Measurements from ENCODE around the gene ABTB1. TPM values are rescaled to one million over a fixed set of nuclear protein-coding genes. Genes with fewer than 3 reads are reported as not detected.
A peak's percentile ranks its signal among the peaks of the same experiment; 100 is the strongest.

The ABTB1 gene
- total RNA-seq, 1 donor from 2014 or later: 11.8 TPM

- Histone ChIP-seq H3K4me1 (ENCODE audit: insufficient read depth, low read length) (peaks cover 11% of the 10 kb centered on the region), H3K79me2 (ENCODE audit: insufficient read depth, low read length) (no peaks in the 10 kb centered on the region), H3K27ac (ENCODE audit: low read depth, low read length) (no peak overlapping the region), H3K9ac (ENCODE audit: low read length) (no peak overlapping the region), H3K4me3 (ENCODE audit: insufficient read depth, low read depth, low read length) (no peak overlapping the region), H3K9me3 (ENCODE audit: insufficient read depth, low read depth, low read length) (no peaks in the 10 kb centered on the region), H4K20me1 (ENCODE audit: insufficient read depth, low read length) (no peaks in the 10 kb centered on the region), H3K36me3 (ENCODE audit: insufficient read depth, low read length) (no peaks in the 10 kb centered on the region), H3K27me3 (ENCODE audit: insufficient read depth, low read length) (no peaks in the 10 kb centered on the region), H2AFZ (ENCODE audit: low read depth, low read length) (no peak overlapping the region), H3K4me2 (ENCODE audit: low read length) (no peak overlapping the region)
- Mint-ChIP-seq H3K27ac (ENCODE audit: unreplicated experiment) (no peak overlapping the region), H3K36me3 (ENCODE audit: low read depth, unreplicated experiment) (peaks cover 12% of the 10 kb centered on the region), H3K4me3 (ENCODE audit: unreplicated experiment) (no peak overlapping the region), H3K4me1 (ENCODE audit: low read depth, unreplicated experiment) (no peaks in the 10 kb centered on the region), H3K27me3 (ENCODE audit: low read depth, unreplicated experiment) (peaks cover 2% of the 10 kb centered on the region), H3K9me3 (ENCODE audit: unreplicated experiment) (no peaks in the 10 kb centered on the region)
- DNase-seq (ENCODE audit: low read depth): no peak
- TF ChIP-seq CTCF (IDR thresholded peaks at IDR 0.05; ENCODE audit: insufficient read depth, low read depth, low read length): no peak
- TF ChIP-seq EZH2 (IDR thresholded peaks at IDR 0.05; ENCODE audit: insufficient read depth, low read length): no peak
- no peak for FAIRE-seq
These were observed 3.7 kb downstream of the ABTB1 start for GRCh38 chr3:127676456-127676855.

GRCh38 chr3:127676921-127677351, 4.2 kb downstream of the ABTB1 start:
- Mint-ChIP-seq H3K9me3 (ENCODE audit: unreplicated experiment) (no peaks in the 10 kb centered on the region), H3K27me3 (ENCODE audit: low read depth, unreplicated experiment) (peaks cover 2% of the 10 kb centered on the region), H3K4me1 (ENCODE audit: low read depth, unreplicated experiment) (no peaks in the 10 kb centered on the region), H3K36me3 (ENCODE audit: low read depth, unreplicated experiment) (peaks cover 12% of the 10 kb centered on the region), H3K27ac (ENCODE audit: unreplicated experiment) (no peak overlapping the region), H3K4me3 (ENCODE audit: unreplicated experiment) (peak overlapping the region; percentile 40)
- H3K27ac ChIP-seq (ENCODE audit: low read depth, low read length): no peak overlapping the region
- DNase-seq (ENCODE audit: low read depth): no peak
- no peaks in the 10 kb centered on the region for H4K20me1 ChIP-seq (ENCODE audit: insufficient read depth, low read length)
- no peaks in the 10 kb centered on the region for H3K27me3 ChIP-seq (ENCODE audit: insufficient read depth, low read length)
- no peak for FAIRE-seq
- peaks cover 10% of the 10 kb centered on the region for H3K4me1 ChIP-seq (ENCODE audit: insufficient read depth, low read length)
- no peaks in the 10 kb centered on the region for H3K79me2 ChIP-seq (ENCODE audit: insufficient read depth, low read length)
- no peak overlapping the region for H2AFZ ChIP-seq (ENCODE audit: low read depth, low read length)
- no peak overlapping the region for H3K9ac ChIP-seq (ENCODE audit: low read length)
- no peaks in the 10 kb centered on the region for H3K9me3 ChIP-seq (ENCODE audit: insufficient read depth, low read depth, low read length)
- no peak overlapping the region for H3K4me3 ChIP-seq (ENCODE audit: insufficient read depth, low read depth, low read length)
- TF ChIP-seq CTCF (IDR thresholded peaks at IDR 0.05; ENCODE audit: insufficient read depth, low read depth, low read length) (no peak), EZH2 (IDR thresholded peaks at IDR 0.05; ENCODE audit: insufficient read depth, low read length) (no peak)
- no peak overlapping the region for H3K4me2 ChIP-seq (ENCODE audit: low read length)
- H3K36me3 ChIP-seq (ENCODE audit: insufficient read depth, low read length): no peaks in the 10 kb centered on the region

- H3K4me3 ChIP-seq (ENCODE audit: insufficient read depth, low read depth, low read length): no peak overlapping the region
- H3K27me3 Mint-ChIP-seq (ENCODE audit: low read depth, unreplicated experiment): peaks cover 2% of the 10 kb centered on the region
- H3K9me3 ChIP-seq (ENCODE audit: insufficient read depth, low read depth, low read length): no peaks in the 10 kb centered on the region
- TF ChIP-seq CTCF (IDR thresholded peaks at IDR 0.05; ENCODE audit: insufficient read depth, low read depth, low read length) (no peak), EZH2 (IDR thresholded peaks at IDR 0.05; ENCODE audit: insufficient read depth, low read length) (no peak)
- no peak overlapping the region for H3K27ac Mint-ChIP-seq (ENCODE audit: unreplicated experiment)
- DNase-seq (ENCODE audit: low read depth) (no peak), FAIRE-seq (no peak)
- H4K20me1 ChIP-seq (ENCODE audit: insufficient read depth, low read length): no peaks in the 10 kb centered on the region
- H3K4me1 Mint-ChIP-seq (ENCODE audit: low read depth, unreplicated experiment): no peaks in the 10 kb centered on the region
- H3K36me3 Mint-ChIP-seq (ENCODE audit: low read depth, unreplicated experiment): peaks cover 12% of the 10 kb centered on the region
- no peak overlapping the region for H2AFZ ChIP-seq (ENCODE audit: low read depth, low read length)
- H3K9ac ChIP-seq (ENCODE audit: low read length): no peak overlapping the region
- no peaks in the 10 kb centered on the region for H3K36me3 ChIP-seq (ENCODE audit: insufficient read depth, low read length)
- no peak overlapping the region for H3K4me3 Mint-ChIP-seq (ENCODE audit: unreplicated experiment)
- H3K79me2 ChIP-seq (ENCODE audit: insufficient read depth, low read length): no peaks in the 10 kb centered on the region
- no peaks in the 10 kb centered on the region for H3K9me3 Mint-ChIP-seq (ENCODE audit: unreplicated experiment)
- no peaks in the 10 kb centered on the region for H3K27me3 ChIP-seq (ENCODE audit: insufficient read depth, low read length)
- H3K27ac ChIP-seq (ENCODE audit: low read depth, low read length): no peak overlapping the region
- H3K4me1 ChIP-seq (ENCODE audit: insufficient read depth, low read length): peaks cover 7% of the 10 kb centered on the region
- H3K4me2 ChIP-seq (ENCODE audit: low read length): no peak overlapping the region
These were observed 5.0 kb downstream of the ABTB1 start for GRCh38 chr3:127677541-127678314.
